AG04450 (cell line): Measurements from ENCODE around the gene LGALSL. TPM values are rescaled to one million over a fixed set of nuclear protein-coding genes. Genes with fewer than 3 reads are reported as not detected.

Experiments
- CTCF ChIA-PET: fragments of 300-600, 350-600 bp; formaldehyde crosslinking; extraction: SDS; loops from one replicate; lab custom pipeline; 2022; ENCODE audit warnings: antibody characterized with exemption, inconsistent platforms; lab: Charles Lee
- POLR2A ChIA-PET: fragments of 350-600 bp; formaldehyde crosslinking; extraction: SDS; loops from one replicate; lab custom pipeline; 2021; ENCODE audit warnings: antibody characterized with exemption, inconsistent platforms; lab: Yijun Ruan, JAX
- DNase-seq: peaks from one replicate; pipeline ENCODE4 v3.0.0-alpha.2; 2011; ENCODE audit warnings: low read depth, low spot score
- H3K27ac ChIP-seq: one replicate; pipeline ENCODE4 v1.5.1; 2012; ENCODE audit warnings: low read depth, low read length, control low read depth
- H3K27me3 ChIP-seq: one replicate; pipeline ENCODE4 v1.6.0; 2012; ENCODE audit warnings: low read length; ENCODE audit not compliant: control insufficient read depth, insufficient read depth
- H3K4me3 ChIP-seq: 2 replicates; pipeline ENCODE4 v1.5.1; 2011; ENCODE audit warnings: mild to moderate bottlenecking, low read depth, low read length, control low read depth
- H3K9me3 ChIP-seq: 2 replicates; pipeline ENCODE4 v1.5.1; 2012; ENCODE audit warnings: low read length; ENCODE audit not compliant: control insufficient read depth, insufficient read depth
- polyA minus RNA-seq: library from RNA; depleted of rRNA, polyadenylated mRNA; stranded (reverse); fragments of >200 nt; gene quantifications from 2 replicates; pipeline ENCODE4 v1.2.3, GENCODE V29; 2011; rRNA and poly(A)+ RNA removed
- polyA plus RNA-seq: library from polyadenylated mRNA; depleted of rRNA; stranded (reverse); fragments of >200 nt; gene quantifications from 2 replicates; pipeline ENCODE4 v1.2.3, GENCODE V29; 2011; rRNA removed
- TF ChIP-seq, protein P1 (sequence below): IDR thresholded peaks from 2 replicates; pipeline ENCODE4 v1.5.1; 2011; ENCODE audit warnings: low read depth, low read length, control low read depth, inconsistent platforms

LGALSL gene
- 0.56 and 0.63 TPM in 2 replicates for polyA plus RNA-seq
- 0.69 and 0.87 TPM in 2 replicates for polyA minus RNA-seq

- POLR2A ChIA-PET, result no interaction called here
- no peak for DNase-seq
- TF ChIP-seq, protein P1, sequence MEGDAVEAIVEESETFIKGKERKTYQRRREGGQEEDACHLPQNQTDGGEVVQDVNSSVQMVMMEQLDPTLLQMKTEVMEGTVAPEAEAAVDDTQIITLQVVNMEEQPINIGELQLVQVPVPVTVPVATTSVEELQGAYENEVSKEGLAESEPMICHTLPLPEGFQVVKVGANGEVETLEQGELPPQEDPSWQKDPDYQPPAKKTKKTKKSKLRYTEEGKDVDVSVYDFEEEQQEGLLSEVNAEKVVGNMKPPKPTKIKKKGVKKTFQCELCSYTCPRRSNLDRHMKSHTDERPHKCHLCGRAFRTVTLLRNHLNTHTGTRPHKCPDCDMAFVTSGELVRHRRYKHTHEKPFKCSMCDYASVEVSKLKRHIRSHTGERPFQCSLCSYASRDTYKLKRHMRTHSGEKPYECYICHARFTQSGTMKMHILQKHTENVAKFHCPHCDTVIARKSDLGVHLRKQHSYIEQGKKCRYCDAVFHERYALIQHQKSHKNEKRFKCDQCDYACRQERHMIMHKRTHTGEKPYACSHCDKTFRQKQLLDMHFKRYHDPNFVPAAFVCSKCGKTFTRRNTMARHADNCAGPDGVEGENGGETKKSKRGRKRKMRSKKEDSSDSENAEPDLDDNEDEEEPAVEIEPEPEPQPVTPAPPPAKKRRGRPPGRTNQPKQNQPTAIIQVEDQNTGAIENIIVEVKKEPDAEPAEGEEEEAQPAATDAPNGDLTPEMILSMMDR, result no peak
- CTCF ChIA-PET, result no interaction called here
- peaks cover 45% of the 10 kb centered on the region for H3K27me3 ChIP-seq
- H3K27ac ChIP-seq, result no peak within 1 kb of the TSS
- peak within 1 kb of the TSS; percentile 57 for H3K4me3 ChIP-seq
- peaks cover 5% of the 10 kb centered on the region for H3K9me3 ChIP-seq
Observed at GRCh38 chr2:64453770-64454385, at the start of gene LGALSL. Gene LGALSL (plus strand): TSS chr2:64454162. CDS start chr2:64454546, 384 bp downstream.

GRCh38 chr2:64404743-64405142 lies 49.2 kb upstream of the LGALSL start:
- no peaks in the 10 kb centered on the region for H3K9me3 ChIP-seq
- ChIA-PET CTCF (no interaction called here), POLR2A (no interaction called here)
- no peak overlapping the region for H3K4me3 ChIP-seq
- H3K27ac ChIP-seq, result no peak overlapping the region
- peaks cover 14% of the 10 kb centered on the region for H3K27me3 ChIP-seq
- TF ChIP-seq, protein P1, result no peak
- no peak for DNase-seq

GRCh38 chr2:64405581-64406406 lies 48.2 kb upstream of the LGALSL start:
- Histone ChIP-seq H3K4me3 (no peak overlapping the region), H3K9me3 (no peaks in the 10 kb centered on the region), H3K27me3 (peaks cover 16% of the 10 kb centered on the region), H3K27ac (no peak overlapping the region)
- CTCF ChIA-PET, result no interaction called here
- POLR2A ChIA-PET, result no interaction called here
- DNase-seq, result no peak
- TF ChIP-seq, protein P1, result no peak

DNA sequence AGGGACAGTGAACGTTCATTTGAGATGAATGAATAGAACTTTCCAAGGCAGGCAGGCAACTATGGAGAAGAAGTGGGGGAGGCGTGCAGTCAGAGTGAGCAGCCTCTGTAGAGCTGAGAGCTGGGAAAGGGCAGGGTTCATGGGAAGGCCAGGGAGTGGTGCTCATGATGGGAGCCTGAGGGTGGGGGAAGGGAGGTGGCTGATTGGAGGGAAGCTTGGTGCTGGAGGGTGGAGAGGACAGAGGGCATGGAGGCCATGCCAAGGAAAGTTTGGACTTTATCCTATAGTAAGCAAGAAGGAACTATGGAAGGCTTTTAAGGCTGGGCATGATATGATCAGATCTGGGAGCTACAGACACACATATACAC lies 47.6 kb upstream of the LGALSL start:
- ChIA-PET CTCF (no interaction called here), POLR2A (no interaction called here)
- no peak overlapping the region for H3K4me3 ChIP-seq
- H3K27me3 ChIP-seq, result peaks cover 13% of the 10 kb centered on the region
- no peak for DNase-seq
- TF ChIP-seq, protein P1, result no peak
- no peaks in the 10 kb centered on the region for H3K9me3 ChIP-seq
- H3K27ac ChIP-seq, result no peak overlapping the region

- TF ChIP-seq, protein P1, result no peak
- Histone ChIP-seq H3K27ac (no peak overlapping the region), H3K4me3 (no peak overlapping the region), H3K27me3 (peaks cover 9% of the 10 kb centered on the region), H3K9me3 (no peaks in the 10 kb centered on the region)
- no peak for DNase-seq
- CTCF ChIA-PET, result no interaction called here
- POLR2A ChIA-PET, result no interaction called here
Observed at GRCh38 chr2:64408031-64408430, 45.9 kb upstream of the LGALSL start.
